Non-pigmented ciliary epithelial cell (primary cell): ENCODE data around the gene TMEM218.
"Not testable (repeated sequence)": the region's sequence is repeated elsewhere in the genome, so short reads cannot be mapped to it uniquely, and the experiment has no call there.

Source experiments
- DNase-seq: peaks from one replicate; pipeline ENCODE4 v3.0.0-alpha.2; 2010; ENCODE audit warnings: low read depth

Gene TMEM218

DNA sequence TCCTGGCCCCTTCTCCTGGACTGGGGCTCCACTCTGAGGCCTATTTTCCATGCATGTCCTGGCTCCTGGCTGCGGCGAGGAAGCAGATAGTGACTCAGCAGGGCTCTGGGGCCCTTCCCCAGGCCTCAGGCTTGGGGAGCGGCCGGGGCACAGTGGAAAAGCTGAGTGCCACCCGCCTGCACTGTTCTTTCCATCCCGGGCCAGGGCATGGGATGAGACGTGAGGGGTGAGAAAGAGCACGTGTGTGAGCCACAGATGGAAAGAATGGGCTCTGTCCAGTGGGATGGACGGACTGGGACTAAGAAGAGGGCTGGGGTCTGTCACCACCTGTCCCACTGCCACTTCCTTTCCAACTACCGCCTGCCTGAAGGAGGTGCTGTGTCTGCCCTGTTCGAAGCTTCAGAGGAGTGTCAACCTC lies 35.5 kb downstream of the TMEM218 start:
- no peak for DNase-seq

GRCh38 chr11:125075242-125075625 lies 36.2 kb downstream of the TMEM218 start:
- DNase-seq, result no peak

DNA sequence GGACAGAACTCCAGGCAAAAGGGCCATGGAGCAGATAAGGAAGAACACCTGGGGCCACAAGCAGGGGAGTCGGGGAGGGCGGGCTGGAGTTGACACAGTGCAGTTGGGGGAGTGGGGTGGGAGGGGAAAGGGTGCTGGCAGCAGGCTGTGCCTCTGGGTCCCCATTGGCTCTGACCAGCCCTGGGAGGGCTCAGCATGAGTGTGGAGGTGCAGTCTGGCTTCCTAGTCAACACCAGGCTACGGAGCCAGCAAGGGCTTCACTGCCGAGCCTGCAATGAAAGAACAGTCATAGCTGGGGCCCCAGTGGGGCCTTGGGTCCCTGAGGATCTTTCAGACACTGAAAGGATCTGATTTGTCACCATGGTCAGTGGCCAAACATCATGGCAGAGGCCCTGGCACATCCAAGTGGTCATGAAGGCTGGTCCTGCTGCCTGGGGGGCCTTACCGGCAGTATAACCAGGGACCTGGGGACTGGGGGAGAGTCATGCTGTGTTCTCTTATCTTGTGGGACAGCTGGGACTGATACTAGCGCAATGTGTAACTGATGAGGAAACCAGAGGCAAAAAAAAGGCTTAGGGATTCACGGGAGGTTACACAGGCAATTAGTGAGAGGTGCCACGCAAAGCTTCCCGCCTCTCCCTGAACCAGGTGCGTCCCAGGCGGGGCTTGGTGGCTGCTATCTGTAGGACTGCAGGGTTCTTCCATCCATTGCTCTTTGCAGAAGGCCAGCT lies 36.8 kb downstream of the TMEM218 start:
- no peak for DNase-seq

DNA sequence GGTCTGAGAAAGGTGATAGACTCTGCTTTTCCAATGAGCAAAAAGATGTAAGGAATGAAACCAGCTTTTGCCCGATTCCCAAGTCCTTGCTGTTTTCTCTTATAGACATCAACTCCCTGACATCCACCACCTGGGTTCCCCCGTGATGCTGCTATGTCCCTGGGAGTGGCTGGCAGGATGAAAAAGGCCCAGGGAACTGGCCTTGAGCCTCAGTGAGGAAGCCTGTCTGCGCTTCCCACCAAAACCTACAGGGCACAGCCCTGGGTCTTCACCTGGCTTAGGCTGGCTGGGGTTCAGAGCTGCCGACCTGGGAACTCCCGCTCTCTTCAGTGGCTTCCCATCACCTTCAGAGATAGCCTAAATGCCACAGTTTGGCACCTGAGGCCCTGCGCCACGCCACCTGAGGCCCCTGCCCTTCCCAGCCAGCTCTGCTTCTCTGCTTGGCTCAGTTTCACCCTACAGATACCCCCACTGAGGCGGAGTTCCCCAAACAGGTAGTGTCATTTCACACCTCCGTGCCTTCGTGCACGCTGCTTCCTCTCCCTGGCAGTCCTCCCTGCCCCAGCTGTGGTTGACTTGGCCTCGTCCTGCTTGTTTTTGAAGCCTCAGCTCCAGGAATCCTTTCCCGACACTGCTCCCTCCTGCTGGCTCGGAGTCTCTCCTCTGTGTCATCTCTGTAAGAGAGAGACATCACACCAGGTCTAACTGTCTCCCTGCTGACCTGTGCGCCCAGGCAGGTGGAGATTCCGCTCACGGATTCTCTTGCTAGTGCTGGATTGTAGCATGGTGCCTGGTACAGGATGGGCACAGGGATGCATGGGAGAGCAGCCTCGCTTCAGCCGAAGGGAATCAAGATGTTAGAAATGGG lies 37.6 kb downstream of the TMEM218 start:
- no peak for DNase-seq

DNA sequence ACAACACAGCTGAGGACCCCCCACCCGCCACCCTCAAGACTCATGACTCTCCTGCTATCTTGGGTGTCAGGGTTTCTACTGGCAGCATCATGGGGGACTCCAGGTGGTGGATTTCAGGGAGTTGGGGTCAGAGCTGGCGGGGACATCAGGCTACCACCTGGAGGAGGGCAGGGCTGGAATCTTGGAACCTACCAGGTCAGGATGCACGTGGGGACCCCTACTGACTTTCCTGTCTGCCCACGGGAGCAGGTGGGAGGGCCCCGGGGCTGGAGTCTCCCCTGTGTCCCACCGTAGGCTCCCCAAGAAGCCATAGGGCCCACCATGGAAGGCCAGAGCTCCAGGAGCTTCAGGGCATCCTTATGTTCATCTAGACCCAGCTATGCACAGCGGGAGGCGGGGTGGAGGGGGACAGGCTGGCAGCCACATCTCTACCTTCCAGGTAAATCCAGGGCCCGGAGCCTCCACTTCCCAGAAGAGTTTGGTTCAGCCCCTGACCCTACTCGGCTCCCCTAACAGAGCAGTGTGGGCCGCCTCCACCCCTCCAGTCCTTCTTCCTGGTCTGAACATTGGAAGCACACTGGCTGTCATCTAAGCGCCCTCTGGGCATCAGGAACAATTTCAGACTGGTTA lies 38.4 kb downstream of the TMEM218 start:
- no peak for DNase-seq

GRCh38 chr11:125072218-125072960 lies 39.0 kb downstream of the TMEM218 start:
- no peak for DNase-seq

GRCh38 chr11:125071846-125072217 lies 39.6 kb downstream of the TMEM218 start:
- no peak for DNase-seq

GRCh38 chr11:125071435-125071834 lies 40.0 kb downstream of the TMEM218 start:
- DNase-seq, result no peak

- no peak for DNase-seq
These were observed 40.6 kb downstream of the TMEM218 start for GRCh38 chr11:125070699-125071254.

- no peak for DNase-seq
These were observed 41.6 kb downstream of the TMEM218 start for GRCh38 chr11:125069796-125070195.

DNA sequence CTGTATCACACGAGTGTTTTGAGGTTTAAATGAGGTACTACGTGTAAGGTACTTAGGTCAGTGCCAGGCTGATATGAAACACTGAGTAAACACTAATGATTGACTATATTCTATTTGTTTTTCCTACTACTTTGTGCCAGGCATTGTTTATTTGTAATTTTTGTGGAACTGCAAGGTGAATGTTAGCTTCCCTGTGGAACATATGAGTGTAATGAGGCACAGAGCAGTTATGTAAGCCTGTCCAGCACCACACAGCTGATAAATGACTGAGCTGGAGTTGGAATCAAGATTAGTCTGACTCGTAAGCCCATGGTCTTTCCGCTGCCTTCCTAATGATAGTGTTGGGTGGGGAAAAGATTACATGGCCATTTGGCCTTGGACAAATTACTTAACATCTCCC lies 42.4 kb downstream of the TMEM218 start:
- DNase-seq, result no peak

GRCh38 chr11:125068368-125068767 lies 43.1 kb downstream of the TMEM218 start:
- DNase-seq, result no peak

DNA sequence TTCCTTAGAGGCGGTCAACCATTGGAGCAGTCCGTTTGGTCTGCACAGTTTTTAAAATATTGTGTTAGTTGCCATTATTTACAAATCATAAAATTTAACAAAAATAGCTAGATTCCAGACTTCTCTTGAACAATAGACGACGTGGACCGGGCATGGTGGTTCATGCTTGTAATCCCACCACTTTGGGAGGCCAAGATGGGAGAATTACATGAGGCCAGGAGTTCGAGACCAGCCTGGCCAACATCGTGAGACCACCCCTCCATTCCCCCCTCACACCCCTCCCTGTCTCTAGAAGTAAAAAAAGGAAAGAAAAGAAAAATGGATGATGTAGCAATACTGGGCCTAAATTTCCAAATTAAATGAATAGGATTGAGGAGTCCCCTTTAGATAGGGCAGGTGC lies 47.4 kb downstream of the TMEM218 start:
- no peak for DNase-seq

GRCh38 chr11:125063429-125064043 lies 47.9 kb downstream of the TMEM218 start:
- DNase-seq, result no peak

GRCh38 chr11:125062931-125063428 lies 48.4 kb downstream of the TMEM218 start, which contains the start of gene SLC37A2:
TSS of gene SLC37A2 (plus strand) at chr11:125063305. CDS start at chr11:125063368, 63 bp downstream.
- no peak for DNase-seq

GRCh38 chr11:125062218-125062930 lies 49.1 kb downstream of the TMEM218 start:
- DNase-seq, result no peak

GRCh38 chr11:125061281-125061680 lies 50.1 kb downstream of the TMEM218 start:
- DNase-seq, result no peak

DNA sequence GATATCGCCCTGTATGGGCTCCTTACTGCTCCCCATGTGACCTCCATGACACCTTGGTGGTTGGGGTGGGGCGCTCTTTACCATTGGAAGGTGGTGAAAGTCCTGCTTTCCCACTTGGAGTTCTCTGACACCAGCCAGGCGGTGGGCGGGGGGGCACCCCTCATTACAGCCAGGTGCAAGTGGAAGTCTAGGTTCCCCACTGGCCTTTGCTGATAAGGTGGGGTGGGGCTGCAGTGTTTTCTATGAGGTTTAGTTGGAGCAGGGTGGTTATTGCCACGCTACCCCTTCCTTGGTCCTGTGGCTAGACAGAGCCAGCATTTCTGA lies 53.8 kb downstream of the TMEM218 start:
- DNase-seq, result no peak

DNA sequence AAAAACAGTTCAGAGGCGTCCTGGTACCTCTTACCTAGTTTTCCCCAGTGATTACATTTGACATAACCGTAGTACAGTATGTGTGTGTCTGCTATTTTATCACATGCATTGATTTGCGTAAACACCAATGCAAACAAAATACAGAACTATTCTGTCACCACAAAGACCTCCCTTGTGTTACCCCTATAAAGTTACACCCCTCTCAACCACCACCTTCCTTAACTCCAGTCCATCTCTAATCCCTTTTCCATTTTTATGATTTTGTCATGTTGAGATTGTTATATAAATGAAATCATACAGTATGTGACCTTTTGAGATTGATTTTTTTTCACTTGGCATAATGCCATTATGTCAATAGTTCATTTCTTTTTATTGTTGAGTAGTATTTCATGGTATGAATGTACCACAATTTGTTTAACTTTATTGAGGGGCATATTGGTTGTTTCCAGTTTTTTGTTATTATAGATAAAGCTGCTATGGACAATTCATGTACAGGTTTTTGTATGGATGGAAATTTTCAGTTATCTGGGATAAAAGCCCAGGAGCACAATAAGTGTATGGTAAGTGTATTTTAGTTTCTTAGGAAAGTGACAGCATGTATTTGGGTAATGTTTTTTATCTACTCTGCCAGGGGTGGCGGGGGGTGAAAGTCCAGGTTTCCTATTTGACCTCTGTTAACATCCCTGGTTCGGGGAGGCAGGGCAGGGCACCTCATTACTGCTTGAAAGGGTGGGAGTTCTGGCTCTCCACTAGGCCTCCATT lies 54.3 kb downstream of the TMEM218 start:
- DNase-seq, result no peak

DNA sequence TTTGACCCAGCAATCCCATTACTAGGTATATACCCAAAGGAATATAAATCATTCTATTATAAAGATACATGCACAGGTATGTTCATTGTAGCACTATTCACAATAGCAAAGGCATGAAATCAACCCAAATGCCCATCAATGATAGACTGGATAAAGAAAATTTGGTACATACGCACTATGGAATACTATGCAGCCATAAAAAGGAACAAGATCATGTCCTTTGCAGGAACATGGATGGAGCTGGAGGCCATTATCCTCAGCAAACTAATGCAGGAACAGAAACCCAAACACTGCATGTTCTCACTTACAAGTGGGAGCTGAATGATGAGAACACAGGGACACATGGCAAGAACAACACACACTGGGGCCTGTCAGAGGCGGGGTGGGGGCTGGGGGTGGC lies 55.3 kb downstream of the TMEM218 start:
- not testable (repeated sequence) for DNase-seq
